ENCODE measurements around the gene SEC14L3.

DNA sequence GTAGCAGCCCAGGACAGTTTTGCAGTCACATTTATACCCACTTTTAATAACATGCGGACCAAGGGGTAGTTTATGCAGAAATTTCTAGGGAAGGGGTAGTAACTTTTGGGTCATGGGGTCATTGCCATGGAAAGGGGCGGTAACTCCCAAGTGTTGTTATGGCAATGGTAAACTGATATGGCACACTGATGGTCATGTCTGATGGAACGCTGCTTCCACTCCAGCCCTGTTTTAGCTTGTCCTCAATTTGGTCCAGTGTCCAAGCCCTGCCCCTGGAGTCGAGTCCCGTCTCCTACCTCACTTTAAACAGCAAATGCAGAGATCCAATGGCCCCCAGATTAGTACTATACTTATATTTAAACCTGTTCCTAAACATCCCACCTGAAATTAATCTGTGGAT lies 44.9 kb upstream of the SEC14L3 start:
- TF ChIP-seq, protein P1, sequence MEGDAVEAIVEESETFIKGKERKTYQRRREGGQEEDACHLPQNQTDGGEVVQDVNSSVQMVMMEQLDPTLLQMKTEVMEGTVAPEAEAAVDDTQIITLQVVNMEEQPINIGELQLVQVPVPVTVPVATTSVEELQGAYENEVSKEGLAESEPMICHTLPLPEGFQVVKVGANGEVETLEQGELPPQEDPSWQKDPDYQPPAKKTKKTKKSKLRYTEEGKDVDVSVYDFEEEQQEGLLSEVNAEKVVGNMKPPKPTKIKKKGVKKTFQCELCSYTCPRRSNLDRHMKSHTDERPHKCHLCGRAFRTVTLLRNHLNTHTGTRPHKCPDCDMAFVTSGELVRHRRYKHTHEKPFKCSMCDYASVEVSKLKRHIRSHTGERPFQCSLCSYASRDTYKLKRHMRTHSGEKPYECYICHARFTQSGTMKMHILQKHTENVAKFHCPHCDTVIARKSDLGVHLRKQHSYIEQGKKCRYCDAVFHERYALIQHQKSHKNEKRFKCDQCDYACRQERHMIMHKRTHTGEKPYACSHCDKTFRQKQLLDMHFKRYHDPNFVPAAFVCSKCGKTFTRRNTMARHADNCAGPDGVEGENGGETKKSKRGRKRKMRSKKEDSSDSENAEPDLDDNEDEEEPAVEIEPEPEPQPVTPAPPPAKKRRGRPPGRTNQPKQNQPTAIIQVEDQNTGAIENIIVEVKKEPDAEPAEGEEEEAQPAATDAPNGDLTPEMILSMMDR (IDR thresholded peaks at IDR 0.05) = no peak
- no peak for TF ChIP-seq POLR2A (IDR thresholded peaks at IDR 0.05)
